Natural killer cell treated with Interleukin-12 subunit alpha and Interleukin-12 subunit beta and Interleukin-15 and Interleukin-18, amount 100 ng/mL, for 72 hours (primary cell): Measurements from ENCODE around the gene CRY2. TPM values are rescaled to one million over a fixed set of nuclear protein-coding genes. Genes with fewer than 3 reads are reported as not detected.
"Not testable (repeated sequence)": the region's sequence is repeated elsewhere in the genome, so short reads cannot be mapped to it uniquely, and the experiment has no call there.

Experiments used
- ATAC-seq, 2 donors: fragments of 150-1000 bp; cut with Tn5 transposase in 1 of 2; sonication (Bioruptor Pico), chemical (Tn5 transposase) in 1 of 2; 2 replicates each; pipeline ENCODE4 v1.10.0; 2021
- DNase-seq: peaks from one replicate; pipeline ENCODE4 v3.0.0; 2022; ENCODE audit warnings: low spot score
- H3K27ac Mint-ChIP-seq, 2 donors: 1 replicate in 1 of 2; 2 replicates in 1 of 2; pipeline ENCODE4 v1.8.0; 2022; ENCODE audit warnings: mixed read lengths in 2 of 2, mild to moderate bottlenecking in 1 of 2, moderate library complexity in 1 of 2
- H3K27me3 Mint-ChIP-seq, 2 donors: 1 replicate in 1 of 2; 2 replicates in 1 of 2; pipeline ENCODE4 v1.8.0; 2022; ENCODE audit warnings: mixed read lengths in 2 of 2
- H3K36me3 Mint-ChIP-seq: one replicate; pipeline ENCODE4 v1.8.0; 2022; ENCODE audit warnings: mixed read lengths
- H3K4me1 Mint-ChIP-seq, 2 donors: 1 replicate in 1 of 2; 2 replicates in 1 of 2; pipeline ENCODE4 v1.8.0; 2022; ENCODE audit warnings: low read depth in 2 of 2, mixed read lengths in 2 of 2, mild to moderate bottlenecking in 1 of 2
- H3K4me3 Mint-ChIP-seq: one replicate; pipeline ENCODE4 v1.8.0; 2022; ENCODE audit warnings: mixed read lengths
- H3K9me3 Mint-ChIP-seq: 2 replicates; pipeline ENCODE4 v1.8.0; 2022; ENCODE audit warnings: mixed read lengths
- total RNA-seq, 2 donors: library from RNA; stranded (reverse); gene quantifications; one replicate each; pipeline ENCODE4 v1.2.3, GENCODE V29; 2022

Gene CRY2
- total RNA-seq, 2 donors from 2014 or later: 22.8 to 28.5 TPM

DNA sequence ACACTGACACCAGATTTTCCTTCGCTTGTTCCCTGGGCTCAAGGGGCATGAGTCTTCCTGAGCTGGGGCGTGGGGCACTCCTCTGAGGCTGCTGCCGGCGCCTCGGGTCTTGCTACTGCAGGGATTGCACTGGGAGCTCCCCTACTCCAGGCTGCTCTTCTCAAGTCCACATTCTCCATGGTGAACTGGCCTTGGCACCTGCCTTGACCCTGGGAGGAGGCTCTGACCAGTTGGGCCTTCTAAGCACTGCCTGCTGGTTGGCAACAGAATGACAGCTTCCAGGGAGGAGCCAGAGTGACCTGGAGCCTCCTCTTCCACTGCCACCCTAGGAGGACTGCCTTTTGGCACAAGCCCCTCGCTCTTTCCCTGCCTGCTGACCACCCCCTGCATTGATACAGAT is 50.3 kb downstream of the CRY2 start:
- DNase-seq (no peak), ATAC-seq (no peak)
- no peaks in the 10 kb centered on the region for H3K9me3 Mint-ChIP-seq
- H3K36me3 Mint-ChIP-seq: no peaks in the 10 kb centered on the region
- peaks cover 0 to 13% of the 10 kb centered on the region in 2 donors for H3K27me3 Mint-ChIP-seq
- H3K4me1 Mint-ChIP-seq: peaks cover 0 to 4% of the 10 kb centered on the region in 2 donors
- H3K4me3 Mint-ChIP-seq: no peak overlapping the region
- no peak overlapping the region for H3K27ac Mint-ChIP-seq

- ATAC-seq: no peak
- Mint-ChIP-seq H3K4me3 (peak overlapping the region; percentile 53), H3K27me3 (peaks cover 0 to 13% of the 10 kb centered on the region in 2 donors), H3K4me1 (peaks cover 0 to 4% of the 10 kb centered on the region in 2 donors), H3K27ac (no peak overlapping the region), H3K36me3 (no peaks in the 10 kb centered on the region), H3K9me3 (no peaks in the 10 kb centered on the region)
- DNase-seq: no peak
Measured at GRCh38 chr11:45899086-45899447, 51.8 kb downstream of the CRY2 start.

DNA sequence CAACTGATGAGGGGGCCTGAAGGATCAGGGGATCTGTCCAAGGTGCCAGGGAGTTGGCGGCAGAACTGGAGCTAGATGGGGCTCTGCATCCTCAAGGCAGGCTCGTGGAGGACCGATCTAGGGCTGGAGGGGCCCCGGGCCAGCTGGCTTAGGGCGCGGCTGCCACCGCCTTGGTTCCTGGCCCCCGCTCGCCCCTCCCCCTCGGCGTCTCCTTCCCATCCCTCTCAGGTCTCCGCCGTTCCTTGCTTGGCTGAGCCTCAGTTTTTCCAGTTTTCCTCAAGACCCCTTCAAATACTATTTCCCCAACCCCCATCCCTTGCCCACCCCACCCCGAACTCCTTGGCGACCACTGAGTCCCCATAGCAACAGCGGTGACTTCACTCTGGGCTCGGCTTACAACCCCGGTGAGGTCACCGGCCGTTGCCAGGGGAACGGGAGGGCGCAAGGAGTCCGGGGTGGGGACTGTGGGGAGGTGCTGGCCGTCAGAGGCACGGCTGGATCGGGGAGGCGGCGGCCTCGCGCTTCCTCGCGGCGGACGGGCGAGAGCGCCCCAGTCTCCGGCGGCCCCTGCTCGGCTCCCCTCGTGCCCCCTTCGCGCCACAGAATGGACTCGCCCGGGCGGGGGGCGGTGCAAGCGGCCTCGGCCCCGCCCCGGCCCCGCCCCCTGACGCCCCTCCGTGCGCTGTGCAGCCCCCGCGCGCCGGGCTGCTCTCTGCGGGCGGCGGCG is 52.3 kb downstream of the CRY2 start:
- Mint-ChIP-seq H3K9me3 (no peaks in the 10 kb centered on the region), H3K4me3 (peak overlapping the region; percentile 53), H3K36me3 (no peaks in the 10 kb centered on the region), H3K27me3 (peaks cover 0 to 11% of the 10 kb centered on the region in 2 donors), H3K4me1 (peaks cover 0 to 4% of the 10 kb centered on the region in 2 donors), H3K27ac (no peak overlapping the region)
- ATAC-seq (peak; percentile 81 to 88), DNase-seq (peak; percentile 78)

- not testable (repeated sequence) for H3K4me1 Mint-ChIP-seq, H3K36me3 Mint-ChIP-seq, H3K9me3 Mint-ChIP-seq, H3K27me3 Mint-ChIP-seq, H3K27ac Mint-ChIP-seq, DNase-seq, ATAC-seq
- H3K4me3 Mint-ChIP-seq: peak overlapping the region; percentile 65
Measured at GRCh38 chr11:45900175-45900800, 53.0 kb downstream of the CRY2 start.

- H3K36me3 Mint-ChIP-seq: no peaks in the 10 kb centered on the region
- DNase-seq (no peak), ATAC-seq (no peak)
- H3K9me3 Mint-ChIP-seq: no peaks in the 10 kb centered on the region
- peaks cover 0 to 4% of the 10 kb centered on the region in 2 donors for H3K4me1 Mint-ChIP-seq
- H3K4me3 Mint-ChIP-seq: peak overlapping the region; percentile 65
- H3K27ac Mint-ChIP-seq: no peak overlapping the region
- peaks cover 0 to 7% of the 10 kb centered on the region in 2 donors for H3K27me3 Mint-ChIP-seq
Measured at GRCh38 chr11:45900916-45901617, 53.8 kb downstream of the CRY2 start.

- H3K27ac Mint-ChIP-seq: no peak overlapping the region
- DNase-seq: no peak
- no peak for ATAC-seq
- no peak overlapping the region for H3K4me3 Mint-ChIP-seq
- peaks cover 0 to 7% of the 10 kb centered on the region in 2 donors for H3K27me3 Mint-ChIP-seq
- H3K9me3 Mint-ChIP-seq: no peaks in the 10 kb centered on the region
- no peaks in the 10 kb centered on the region for H3K36me3 Mint-ChIP-seq
- peaks cover 5 to 9% of the 10 kb centered on the region in 2 donors for H3K4me1 Mint-ChIP-seq
Measured at GRCh38 chr11:45901626-45902025, 54.4 kb downstream of the CRY2 start.

GRCh38 chr11:45902452-45903380 is 55.4 kb downstream of the CRY2 start:
- Mint-ChIP-seq H3K27ac (no peak overlapping the region), H3K4me1 (peaks cover 5 to 12% of the 10 kb centered on the region in 2 donors), H3K36me3 (no peaks in the 10 kb centered on the region), H3K4me3 (no peak overlapping the region), H3K27me3 (peaks cover 0 to 7% of the 10 kb centered on the region in 2 donors), H3K9me3 (no peaks in the 10 kb centered on the region)
- DNase-seq (no peak), ATAC-seq (no peak)

DNA sequence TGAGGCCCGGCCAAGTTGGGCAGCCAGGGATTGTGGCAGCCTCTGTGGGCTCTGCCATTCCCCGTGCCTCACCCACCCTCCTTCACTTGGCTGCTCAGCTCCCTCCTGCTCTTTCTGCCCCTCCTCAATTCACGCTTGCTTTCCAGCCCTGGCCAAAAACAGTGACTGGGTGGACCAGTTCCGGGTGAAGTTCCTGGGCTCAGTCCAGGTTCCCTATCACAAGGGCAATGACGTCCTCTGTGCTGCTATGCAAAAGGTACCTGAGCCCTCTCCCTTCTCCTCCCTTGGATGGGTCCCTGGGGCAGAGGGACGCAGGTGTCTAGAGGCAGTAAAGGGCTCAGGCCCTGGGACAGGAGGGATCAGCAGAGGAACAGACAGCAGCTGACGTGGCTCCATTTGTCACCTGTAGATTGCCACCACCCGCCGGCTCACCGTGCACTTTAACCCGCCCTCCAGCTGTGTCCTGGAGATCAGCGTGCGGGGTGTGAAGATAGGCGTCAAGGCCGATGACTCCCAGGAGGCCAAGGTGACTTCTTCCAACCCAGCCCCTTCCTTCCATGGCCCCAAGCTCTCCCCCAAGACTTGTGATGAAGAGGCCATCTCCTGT is 57.1 kb downstream of the CRY2 start:
- H3K4me1 Mint-ChIP-seq: peaks cover 12 to 19% of the 10 kb centered on the region in 2 donors
- H3K27me3 Mint-ChIP-seq: peaks cover 0 to 4% of the 10 kb centered on the region in 2 donors
- ATAC-seq (no peak), DNase-seq (no peak)
- no peak overlapping the region for H3K27ac Mint-ChIP-seq
- H3K4me3 Mint-ChIP-seq: no peak overlapping the region
- H3K9me3 Mint-ChIP-seq: no peaks in the 10 kb centered on the region
- no peaks in the 10 kb centered on the region for H3K36me3 Mint-ChIP-seq

- DNase-seq (no peak), ATAC-seq (no peak)
- Mint-ChIP-seq H3K9me3 (no peaks in the 10 kb centered on the region), H3K27ac (no peak overlapping the region), H3K4me3 (no peak overlapping the region), H3K27me3 (peaks cover 0 to 4% of the 10 kb centered on the region in 2 donors), H3K4me1 (peaks cover 12 to 19% of the 10 kb centered on the region in 2 donors), H3K36me3 (no peaks in the 10 kb centered on the region)
Measured at GRCh38 chr11:45905095-45905494, 57.8 kb downstream of the CRY2 start.

GRCh38 chr11:45905576-45905975 is 58.3 kb downstream of the CRY2 start:
- not testable (repeated sequence) for H3K27me3 Mint-ChIP-seq

DNA sequence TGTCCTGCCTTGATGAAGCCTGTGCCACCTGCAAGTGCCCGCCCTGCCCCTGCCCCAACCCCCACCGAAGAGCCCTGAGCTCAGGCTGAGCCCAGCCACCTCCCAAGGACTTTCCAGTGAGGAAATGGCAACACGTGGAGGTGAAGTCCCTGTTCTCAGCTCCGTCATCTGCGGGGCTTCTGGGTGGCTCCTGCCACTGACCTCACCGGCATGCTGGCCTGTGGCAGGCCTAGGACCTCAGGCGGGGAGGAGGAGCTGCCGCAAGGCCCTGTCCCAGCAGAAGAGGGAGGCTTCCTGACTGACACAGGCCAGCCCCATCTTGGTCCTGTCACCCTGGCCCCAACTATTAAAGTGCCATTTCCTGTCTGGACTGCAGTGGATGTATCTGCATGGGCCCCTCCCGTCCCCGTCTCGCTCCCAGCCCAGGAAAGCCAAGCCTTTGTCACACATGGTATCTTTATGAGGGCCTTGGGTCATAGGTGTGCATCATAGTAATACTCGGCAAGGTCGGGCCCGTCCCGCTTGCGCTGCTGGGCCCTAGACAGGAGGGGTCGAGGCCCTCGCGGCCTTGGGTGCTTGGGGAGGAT is 58.9 kb downstream of the CRY2 start:
- Mint-ChIP-seq H3K4me1 (peaks cover 12 to 14% of the 10 kb centered on the region in 2 donors), H3K27me3 (no peaks in the 10 kb centered on the region), H3K36me3 (no peaks in the 10 kb centered on the region), H3K4me3 (no peak overlapping the region), H3K9me3 (no peaks in the 10 kb centered on the region), H3K27ac (peak overlapping the region; percentile 31 to 87)
- ATAC-seq (peak; percentile 74 to 93), DNase-seq (peak; percentile 80)

More at GRCh38 chr11:45905576-45905975, 58.3 kb downstream of the CRY2 start:
- DNase-seq, H3K9me3 Mint-ChIP-seq, H3K36me3 Mint-ChIP-seq, H3K4me3 Mint-ChIP-seq, H3K27ac Mint-ChIP-seq, ATAC-seq: not testable (repeated sequence)
- H3K4me1 Mint-ChIP-seq: peaks cover 12 to 17% of the 10 kb centered on the region in 2 donors

GRCh38 chr11:45906965-45907611 is 59.8 kb downstream of the CRY2 start, which contains the start of gene FREY1:
Gene FREY1, minus strand, starts transcription at chr11:45907271. Its CDS starts 26 bp downstream, at chr11:45907245.
- no peak for DNase-seq
- Mint-ChIP-seq H3K9me3 (no peaks in the 10 kb centered on the region), H3K36me3 (no peaks in the 10 kb centered on the region), H3K27ac (peak within 1 kb of the TSS; percentile 31 to 87), H3K4me1 (peaks cover 12 to 14% of the 10 kb centered on the region in 2 donors), H3K27me3 (no peaks in the 10 kb centered on the region), H3K4me3 (no peak within 1 kb of the TSS)
- ATAC-seq: no peak
